Panc1 (cell line): Measurements from ENCODE around the gene KIDINS220.

Experiments
- TCF7L2 ChIP-seq: IDR thresholded peaks from 2 replicates; pipeline ENCODE4 v1.6.1; 2011; ENCODE audit warnings: mild to moderate bottlenecking, low read depth, low read length, inconsistent platforms
- TF ChIP-seq, protein P1 (sequence below): fragments of 450-650 bp; IDR thresholded peaks from 2 replicates; pipeline ENCODE4 v1.5.1; 2017; ENCODE audit warnings: mild to moderate bottlenecking
- TF ChIP-seq, protein P2 (sequence below), 2 experiments: IDR thresholded peaks; 2 replicates each; pipeline ENCODE4 v1.6.1; 2011 to 2012; ENCODE audit warnings: low read depth in 2 of 2, control low read depth in 1 of 2, low read length in 1 of 2, mild to moderate bottlenecking in 1 of 2, moderate library complexity in 1 of 2; ENCODE audit not compliant: insufficient read depth in 1 of 2

DNA sequence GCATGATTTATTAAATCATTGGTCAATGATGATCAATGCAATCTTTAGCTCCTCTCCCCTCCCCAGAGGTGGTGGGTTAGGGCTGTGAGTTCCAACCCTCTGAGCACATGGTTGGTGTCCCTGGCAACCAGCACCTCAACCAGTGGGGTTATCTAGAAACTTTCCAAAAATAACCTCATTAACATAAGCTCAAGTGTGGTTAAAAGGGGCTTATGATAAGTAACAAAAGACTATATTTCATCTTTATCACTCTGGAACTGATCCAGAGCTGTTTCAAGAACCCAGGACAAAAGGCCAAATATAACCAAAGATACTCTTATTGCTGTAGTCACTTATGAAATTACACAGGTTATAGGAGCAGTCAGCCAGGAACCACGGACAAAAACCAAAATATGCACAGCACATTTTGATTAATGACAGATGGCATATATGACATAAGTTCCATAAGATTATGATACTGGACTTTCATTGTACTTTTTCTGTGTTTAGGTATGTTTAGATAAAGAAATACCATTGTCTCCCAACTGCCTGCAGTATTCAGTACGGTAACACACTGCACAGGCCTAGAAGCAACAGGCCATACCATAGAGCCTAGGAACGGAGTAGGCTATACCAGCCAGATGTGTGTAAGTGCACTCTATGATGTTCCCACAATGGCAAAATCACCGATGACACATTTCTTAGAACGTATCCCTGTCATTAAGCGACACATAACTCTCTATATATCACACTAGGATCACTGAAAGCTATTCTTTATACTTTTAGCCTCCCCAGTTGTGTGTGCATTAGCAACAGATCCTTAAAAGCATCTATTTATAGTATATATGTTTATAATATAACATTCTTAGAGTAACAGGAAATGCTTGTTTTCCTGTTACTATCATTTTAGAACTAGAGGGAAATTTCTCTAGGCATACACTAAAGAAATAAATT, 31.9 kb downstream of the KIDINS220 start:
- TF ChIP-seq, protein P1, sequence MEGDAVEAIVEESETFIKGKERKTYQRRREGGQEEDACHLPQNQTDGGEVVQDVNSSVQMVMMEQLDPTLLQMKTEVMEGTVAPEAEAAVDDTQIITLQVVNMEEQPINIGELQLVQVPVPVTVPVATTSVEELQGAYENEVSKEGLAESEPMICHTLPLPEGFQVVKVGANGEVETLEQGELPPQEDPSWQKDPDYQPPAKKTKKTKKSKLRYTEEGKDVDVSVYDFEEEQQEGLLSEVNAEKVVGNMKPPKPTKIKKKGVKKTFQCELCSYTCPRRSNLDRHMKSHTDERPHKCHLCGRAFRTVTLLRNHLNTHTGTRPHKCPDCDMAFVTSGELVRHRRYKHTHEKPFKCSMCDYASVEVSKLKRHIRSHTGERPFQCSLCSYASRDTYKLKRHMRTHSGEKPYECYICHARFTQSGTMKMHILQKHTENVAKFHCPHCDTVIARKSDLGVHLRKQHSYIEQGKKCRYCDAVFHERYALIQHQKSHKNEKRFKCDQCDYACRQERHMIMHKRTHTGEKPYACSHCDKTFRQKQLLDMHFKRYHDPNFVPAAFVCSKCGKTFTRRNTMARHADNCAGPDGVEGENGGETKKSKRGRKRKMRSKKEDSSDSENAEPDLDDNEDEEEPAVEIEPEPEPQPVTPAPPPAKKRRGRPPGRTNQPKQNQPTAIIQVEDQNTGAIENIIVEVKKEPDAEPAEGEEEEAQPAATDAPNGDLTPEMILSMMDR: no peak
- TF ChIP-seq, protein P2, sequence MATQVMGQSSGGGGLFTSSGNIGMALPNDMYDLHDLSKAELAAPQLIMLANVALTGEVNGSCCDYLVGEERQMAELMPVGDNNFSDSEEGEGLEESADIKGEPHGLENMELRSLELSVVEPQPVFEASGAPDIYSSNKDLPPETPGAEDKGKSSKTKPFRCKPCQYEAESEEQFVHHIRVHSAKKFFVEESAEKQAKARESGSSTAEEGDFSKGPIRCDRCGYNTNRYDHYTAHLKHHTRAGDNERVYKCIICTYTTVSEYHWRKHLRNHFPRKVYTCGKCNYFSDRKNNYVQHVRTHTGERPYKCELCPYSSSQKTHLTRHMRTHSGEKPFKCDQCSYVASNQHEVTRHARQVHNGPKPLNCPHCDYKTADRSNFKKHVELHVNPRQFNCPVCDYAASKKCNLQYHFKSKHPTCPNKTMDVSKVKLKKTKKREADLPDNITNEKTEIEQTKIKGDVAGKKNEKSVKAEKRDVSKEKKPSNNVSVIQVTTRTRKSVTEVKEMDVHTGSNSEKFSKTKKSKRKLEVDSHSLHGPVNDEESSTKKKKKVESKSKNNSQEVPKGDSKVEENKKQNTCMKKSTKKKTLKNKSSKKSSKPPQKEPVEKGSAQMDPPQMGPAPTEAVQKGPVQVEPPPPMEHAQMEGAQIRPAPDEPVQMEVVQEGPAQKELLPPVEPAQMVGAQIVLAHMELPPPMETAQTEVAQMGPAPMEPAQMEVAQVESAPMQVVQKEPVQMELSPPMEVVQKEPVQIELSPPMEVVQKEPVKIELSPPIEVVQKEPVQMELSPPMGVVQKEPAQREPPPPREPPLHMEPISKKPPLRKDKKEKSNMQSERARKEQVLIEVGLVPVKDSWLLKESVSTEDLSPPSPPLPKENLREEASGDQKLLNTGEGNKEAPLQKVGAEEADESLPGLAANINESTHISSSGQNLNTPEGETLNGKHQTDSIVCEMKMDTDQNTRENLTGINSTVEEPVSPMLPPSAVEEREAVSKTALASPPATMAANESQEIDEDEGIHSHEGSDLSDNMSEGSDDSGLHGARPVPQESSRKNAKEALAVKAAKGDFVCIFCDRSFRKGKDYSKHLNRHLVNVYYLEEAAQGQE (IDR thresholded peaks at IDR 0.05; ENCODE audit: insufficient read depth in 1 of 2, low read depth in 2 of 2, low read length in 1 of 2): no peak
- TF ChIP-seq TCF7L2: no peak
